CD4-positive, alpha-beta T cell treated with Interleukin-1 beta for 1 hour (primary cell): Measurements from ENCODE around the gene RAD23A.
"Not testable (repeated sequence)": the region's sequence is repeated elsewhere in the genome, so short reads cannot be mapped to it uniquely, and the experiment has no call there.

ENCODE experiments used
- DNase-seq, 2 donors: peaks; one replicate each; pipeline ENCODE4 v3.0.0-alpha.2; 2020 to 2022

Gene RAD23A

GRCh38 chr19:12937927-12938778, 7.5 kb upstream of the RAD23A start, which contains the start of gene CALR:
Gene CALR (plus strand): TSS chr19:12938609. CDS start chr19:12938680, 71 bp downstream.
- peak; percentile 99 to 100 for DNase-seq

- peak; percentile 47 to 48 for DNase-seq
Measured at GRCh38 chr19:12938779-12939601, 6.7 kb upstream of the RAD23A start.

DNA sequence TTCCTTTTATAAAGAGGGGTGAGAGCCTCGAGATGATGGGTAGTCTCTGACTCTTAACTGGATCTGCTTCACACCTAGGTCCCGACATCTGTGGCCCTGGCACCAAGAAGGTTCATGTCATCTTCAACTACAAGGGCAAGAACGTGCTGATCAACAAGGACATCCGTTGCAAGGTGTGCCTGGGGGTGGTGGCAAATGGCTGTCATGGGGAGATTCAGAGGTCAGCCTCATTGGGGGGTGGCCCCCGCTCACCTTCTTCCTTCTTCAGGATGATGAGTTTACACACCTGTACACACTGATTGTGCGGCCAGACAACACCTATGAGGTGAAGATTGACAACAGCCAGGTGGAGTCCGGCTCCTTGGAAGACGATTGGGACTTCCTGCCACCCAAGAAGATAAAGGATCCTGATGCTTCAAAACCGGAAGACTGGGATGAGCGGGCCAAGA, 5.7 kb upstream of the RAD23A start:
- DNase-seq, result no peak

DNA sequence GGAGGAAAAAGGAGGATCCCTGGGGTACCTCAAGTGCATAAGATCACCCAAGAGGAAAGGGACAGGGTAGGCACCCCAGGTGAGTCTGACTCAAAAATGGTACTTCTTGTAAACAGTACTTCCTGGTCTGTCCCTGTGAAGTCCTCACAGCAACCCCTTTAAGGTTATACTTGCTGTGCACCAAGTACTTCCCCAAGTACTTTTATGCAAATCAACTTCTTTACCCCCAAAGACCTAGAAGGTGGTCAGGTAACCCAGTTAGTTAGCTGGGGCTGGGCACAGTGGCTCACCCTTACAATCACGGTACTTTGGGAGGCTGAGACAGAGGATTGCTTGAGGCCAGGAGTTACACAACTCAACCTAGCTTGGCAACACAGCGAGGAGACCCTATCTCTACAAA, 4.8 kb upstream of the RAD23A start:
- no peak for DNase-seq

DNA sequence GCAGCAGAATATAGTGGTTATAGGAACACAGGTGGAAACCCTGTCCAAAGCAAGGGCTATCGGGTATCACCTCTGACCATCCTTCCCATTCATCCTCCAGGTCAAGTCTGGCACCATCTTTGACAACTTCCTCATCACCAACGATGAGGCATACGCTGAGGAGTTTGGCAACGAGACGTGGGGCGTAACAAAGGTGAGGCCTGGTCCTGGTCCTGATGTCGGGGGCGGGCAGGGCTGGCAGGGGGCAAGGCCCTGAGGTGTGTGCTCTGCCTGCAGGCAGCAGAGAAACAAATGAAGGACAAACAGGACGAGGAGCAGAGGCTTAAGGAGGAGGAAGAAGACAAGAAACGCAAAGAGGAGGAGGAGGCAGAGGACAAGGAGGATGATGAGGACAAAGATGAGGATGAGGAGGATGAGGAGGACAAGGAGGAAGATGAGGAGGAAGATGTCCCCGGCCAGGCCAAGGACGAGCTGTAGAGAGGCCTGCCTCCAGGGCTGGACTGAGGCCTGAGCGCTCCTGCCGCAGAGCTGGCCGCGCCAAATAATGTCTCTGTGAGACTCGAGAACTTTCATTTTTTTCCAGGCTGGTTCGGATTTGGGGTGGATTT, 2.1 kb upstream of the RAD23A start:
- DNase-seq, result no peak

DNA sequence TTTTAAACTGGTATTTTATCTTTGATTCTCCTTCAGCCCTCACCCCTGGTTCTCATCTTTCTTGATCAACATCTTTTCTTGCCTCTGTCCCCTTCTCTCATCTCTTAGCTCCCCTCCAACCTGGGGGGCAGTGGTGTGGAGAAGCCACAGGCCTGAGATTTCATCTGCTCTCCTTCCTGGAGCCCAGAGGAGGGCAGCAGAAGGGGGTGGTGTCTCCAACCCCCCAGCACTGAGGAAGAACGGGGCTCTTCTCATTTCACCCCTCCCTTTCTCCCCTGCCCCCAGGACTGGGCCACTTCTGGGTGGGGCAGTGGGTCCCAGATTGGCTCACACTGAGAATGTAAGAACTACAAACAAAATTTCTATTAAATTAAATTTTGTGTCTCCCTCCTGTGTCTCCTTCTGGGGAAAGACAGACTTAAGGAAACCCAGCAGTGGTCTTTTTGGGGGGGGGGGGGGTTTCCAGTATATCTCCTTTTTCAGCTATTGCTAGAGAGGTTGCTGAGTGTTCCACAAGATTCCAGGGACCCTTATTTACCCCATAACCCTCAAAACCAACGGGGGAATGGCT, 1.5 kb upstream of the RAD23A start:
- no peak for DNase-seq

DNA sequence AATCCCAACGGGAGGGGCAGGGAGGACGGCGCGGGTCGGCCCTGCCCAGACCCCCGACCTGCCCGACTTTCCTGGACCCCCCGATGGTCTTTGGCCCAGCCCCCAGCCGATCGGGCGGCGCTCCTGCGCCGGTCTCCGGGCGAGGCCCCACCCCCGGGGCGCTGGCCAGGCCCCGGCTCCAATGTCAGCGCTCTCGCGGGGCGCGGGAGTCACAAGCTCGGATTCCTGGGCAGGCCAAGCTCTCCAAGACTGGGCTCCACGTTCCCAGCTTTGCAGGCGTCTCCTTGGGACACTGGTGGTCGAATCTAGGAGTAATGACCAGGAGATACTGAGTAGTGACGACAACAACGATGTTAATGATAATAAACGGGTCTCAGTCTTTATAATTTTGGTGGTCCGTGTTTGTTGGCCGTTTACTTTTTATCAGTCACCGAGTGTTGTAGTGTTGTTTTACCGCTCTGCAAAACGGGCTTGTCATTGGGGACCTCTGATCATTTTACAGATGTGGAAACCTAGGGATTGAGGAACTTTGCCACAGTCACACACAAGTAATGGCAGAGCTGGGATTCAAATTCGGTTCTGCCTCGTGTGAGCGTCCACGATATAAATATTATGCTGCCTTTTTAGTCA, 545 bp downstream of the RAD23A start:
- peak; percentile 51 to 53 for DNase-seq

- no peak for DNase-seq
Measured at GRCh38 chr19:12946731-12947496, 1.3 kb downstream of the RAD23A start.

DNA sequence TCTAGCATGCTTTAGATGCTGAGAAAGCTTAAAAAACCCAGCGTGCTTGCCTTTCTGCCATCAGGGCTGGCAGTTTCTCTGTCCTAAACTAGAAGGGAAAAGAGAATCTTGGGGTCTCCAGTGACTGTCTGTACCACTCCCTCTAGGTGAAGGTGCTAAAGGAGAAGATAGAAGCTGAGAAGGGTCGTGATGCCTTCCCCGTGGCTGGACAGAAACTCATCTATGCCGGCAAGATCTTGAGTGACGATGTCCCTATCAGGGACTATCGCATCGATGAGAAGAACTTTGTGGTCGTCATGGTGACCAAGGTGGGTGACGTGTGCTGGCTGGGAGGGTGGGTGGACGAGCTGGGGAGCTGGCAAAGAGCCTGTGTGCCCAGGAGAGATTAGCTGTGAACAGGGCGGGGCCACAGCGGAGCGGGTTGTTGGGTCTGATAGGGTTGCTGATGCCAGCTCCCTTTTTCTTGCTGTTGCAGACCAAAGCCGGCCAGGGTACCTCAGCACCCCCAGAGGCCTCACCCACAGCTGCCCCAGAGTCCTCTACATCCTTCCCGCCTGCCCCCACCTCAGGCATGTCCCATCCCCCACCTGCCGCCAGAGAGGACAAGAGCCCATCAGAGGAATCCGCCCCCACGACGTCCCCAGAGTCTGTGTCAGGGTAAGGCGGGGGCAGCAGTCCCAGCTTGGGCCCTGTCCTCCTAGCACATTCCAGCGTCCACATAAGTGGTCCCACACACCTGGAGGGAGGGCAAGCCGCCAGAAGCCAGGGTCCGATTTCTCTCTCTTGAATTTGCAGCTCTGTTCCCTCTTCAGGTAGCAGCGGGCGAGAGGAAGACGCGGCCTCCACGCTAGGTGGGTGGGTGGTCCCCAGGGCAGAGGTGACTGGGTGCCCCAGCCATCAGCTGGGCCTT, 2.3 kb downstream of the RAD23A start:
- no peak for DNase-seq

- DNase-seq, result no peak
Measured at GRCh38 chr19:12948612-12949362, 3.1 kb downstream of the RAD23A start.

DNA sequence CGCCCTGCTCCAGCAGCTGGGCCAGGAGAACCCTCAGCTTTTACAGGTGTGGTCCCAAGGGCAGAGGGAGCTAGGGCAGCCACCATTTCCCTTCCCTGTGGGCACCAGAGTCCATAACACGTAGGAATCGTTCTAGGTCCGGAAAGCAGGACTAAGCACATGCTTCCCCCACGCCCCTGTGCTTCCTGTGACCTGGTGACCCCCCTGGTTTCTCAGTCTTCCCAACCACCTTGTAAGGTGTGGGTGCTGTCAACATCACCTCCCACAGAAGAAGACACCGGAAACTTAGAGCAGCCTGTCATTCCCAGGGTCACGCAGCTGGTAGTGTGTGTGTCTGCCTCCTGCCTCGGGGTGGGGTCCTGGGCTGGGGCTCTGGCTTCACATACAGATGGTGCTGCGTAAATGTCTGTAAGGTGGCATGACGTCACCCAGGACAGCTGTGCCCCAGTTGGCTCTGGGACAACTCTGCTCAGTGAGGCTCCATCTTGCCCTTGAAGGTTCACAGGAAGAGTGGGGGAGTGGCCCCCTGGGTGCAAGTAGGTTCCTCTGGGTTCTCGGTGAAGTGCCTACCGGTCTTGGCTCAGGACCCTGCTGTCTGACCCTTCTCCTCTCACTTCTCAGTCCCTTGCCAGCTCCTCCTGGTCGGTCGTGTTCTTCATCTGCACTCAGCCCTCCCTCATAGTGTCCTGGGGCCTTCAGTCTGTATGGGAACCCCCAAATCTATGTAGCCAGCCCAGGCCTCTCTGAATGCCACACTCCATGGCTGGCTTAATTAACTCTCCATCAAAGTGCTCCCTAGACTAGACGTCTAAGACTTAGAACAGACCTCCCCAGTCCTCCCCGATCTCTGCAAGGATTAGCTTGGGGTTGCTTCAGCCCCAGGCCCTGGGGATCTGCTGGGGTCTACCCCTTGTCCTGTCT, 4.0 kb downstream of the RAD23A start:
- DNase-seq, result no peak

GRCh38 chr19:12952050-12952449, 6.4 kb downstream of the RAD23A start:
- DNase-seq, result not testable (repeated sequence)

DNA sequence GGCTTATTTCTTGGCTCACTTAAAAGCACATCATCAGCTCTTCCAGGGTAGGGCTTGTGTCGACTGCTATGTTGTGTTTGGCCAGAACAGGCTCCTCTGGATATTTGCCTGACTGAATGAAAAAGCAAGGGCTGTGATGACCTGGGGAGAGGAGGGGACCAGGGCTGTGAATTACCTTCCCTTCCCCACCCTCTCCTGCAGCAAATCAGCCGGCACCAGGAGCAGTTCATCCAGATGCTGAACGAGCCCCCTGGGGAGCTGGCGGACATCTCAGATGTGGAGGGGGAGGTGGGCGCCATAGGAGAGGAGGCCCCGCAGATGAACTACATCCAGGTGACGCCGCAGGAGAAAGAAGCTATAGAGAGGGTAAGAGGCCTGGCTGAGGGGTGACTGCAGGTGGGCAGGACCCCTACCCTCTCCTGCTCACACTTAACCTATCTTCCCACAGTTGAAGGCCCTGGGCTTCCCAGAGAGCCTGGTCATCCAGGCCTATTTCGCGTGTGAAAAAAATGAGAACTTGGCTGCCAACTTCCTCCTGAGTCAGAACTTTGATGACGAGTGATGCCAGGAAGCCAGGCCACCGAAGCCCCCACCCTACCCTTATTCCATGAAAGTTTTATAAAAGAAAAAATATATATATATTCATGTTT, 7.0 kb downstream of the RAD23A start:
- DNase-seq, result peak in 1 of 2 donors; percentile 49

GRCh38 chr19:12953138-12953798, 7.6 kb downstream of the RAD23A start:
- DNase-seq, result no peak

DNA sequence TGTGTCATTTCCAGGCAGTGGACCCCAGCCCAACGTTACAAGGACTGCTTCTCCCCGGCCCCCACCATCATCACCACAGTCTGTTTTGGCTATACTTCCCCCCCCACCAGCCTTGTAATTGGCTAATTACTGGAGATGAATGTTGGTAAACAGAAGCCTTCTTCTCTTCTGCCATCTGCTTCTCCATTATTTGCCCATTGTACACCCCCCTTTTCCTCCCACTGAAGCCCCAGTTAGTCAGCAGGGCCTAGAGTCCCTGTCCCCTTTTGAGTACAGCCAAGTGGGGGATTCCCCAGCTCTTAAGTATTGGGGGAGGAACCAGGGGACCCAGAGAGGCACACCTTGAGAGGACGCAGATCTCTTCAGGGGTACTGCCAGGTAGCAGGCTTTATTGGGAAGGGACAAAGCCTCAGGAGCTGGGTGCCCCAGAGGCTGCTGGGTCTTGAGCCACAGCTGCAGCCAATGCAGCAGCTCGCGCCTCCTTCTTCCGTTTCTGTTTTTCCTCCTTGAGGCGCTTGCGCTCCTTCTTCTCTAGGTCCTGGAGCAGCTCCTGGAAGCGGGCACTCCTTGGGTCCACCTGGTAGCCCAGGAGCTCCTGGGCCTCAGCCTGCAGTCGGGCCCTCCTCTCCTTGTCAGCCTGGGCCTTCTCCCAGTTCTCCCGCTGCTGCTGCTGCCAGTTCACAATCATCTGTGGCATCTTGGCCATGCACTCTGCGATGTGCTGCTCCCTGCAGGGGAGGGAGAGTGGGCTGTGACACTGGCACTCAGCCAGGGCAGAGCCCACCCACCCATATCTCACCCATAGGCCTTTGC, 8.3 kb downstream of the RAD23A start:
- no peak for DNase-seq

DNA sequence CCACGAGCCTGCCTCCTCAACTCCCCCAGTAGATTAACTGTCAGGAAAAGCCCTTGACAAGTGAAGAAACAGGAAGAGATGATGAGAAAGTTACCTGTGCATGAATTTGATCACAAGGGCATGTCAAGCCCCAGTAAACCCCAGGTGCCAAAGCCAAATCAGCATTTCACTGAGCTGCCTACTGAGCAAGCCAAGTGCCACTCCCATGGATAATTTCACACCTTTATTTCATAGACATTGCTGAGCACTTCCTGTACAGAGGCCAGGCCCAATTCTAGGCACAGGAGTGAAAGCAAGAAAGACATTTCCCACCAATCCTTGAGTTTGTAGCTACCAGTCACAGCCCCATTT, 8.9 kb downstream of the RAD23A start:
- no peak for DNase-seq

DNA sequence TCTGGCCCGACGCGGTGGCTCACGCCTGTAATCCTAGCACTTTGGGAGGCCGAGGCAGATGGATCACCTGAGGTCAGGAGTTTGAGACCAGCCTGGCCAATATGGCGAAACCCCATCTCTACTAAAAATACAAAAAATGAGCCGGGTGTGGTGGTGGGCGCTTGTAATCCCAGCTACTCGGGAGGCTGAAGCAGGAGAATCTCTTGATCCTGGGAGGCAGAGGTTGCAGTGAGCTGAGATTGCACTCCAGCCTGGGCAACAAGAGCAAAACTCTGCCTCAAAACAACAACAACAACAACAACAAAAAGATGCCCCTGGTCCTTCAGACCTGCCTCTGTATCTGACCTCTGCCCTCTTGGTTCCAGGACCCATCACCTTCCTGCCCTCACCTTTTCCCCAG, 9.9 kb downstream of the RAD23A start:
- not testable (repeated sequence) for DNase-seq
